Measurements from ENCODE around the gene WT1.

The WT1 gene

GRCh38 chr11:32438346-32438865 lies 3.1 kb upstream of the WT1 start:
- DNase-seq (ENCODE audit: low spot score), result no peak

GRCh38 chr11:32437495-32438345 lies 2.4 kb upstream of the WT1 start:
- peak; percentile 63 for DNase-seq (ENCODE audit: low spot score)

- DNase-seq (ENCODE audit: low spot score), result peak; percentile 50
These were observed 1.6 kb upstream of the WT1 start for GRCh38 chr11:32436751-32437494.

DNA sequence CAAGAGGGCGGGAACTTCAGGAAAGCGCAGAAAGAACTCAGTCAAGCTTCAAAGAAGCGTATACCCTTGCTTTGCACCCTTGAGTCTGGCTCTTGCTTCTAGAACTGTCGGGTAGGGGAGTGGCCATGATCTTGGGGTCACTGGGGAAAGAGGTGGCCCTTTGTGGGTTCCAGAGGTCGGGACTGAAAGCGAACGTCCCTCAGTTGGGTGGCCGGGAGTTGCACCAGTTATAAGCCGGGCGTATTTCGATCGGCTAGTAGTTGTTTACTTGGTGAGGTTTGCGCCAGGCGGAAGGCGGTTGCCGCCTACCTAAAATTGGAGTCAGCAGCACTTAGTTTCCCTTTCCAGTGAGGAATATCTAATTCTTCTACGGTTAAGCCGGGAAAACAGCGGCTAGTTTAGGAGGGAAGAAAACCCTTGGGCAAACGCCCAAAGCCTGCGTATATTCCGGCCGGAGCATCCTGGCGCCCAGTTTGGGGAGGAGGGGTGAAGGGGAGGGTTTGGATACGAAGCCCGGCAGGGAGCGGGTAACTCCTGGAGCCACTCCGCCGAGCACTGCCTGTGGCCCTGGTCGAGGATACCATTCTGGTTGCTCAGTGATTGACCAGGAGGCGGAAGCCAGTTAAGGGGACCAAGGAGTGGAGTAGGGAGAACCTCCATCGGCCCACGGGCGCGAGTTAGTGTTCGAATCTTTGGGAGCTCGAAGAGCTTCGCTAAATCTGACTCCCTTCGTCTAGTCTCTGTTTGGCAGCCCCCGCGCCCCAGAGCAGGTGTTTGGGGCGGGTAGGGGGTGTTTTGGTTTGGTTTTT lies 807 bp upstream of the WT1 start:
- DNase-seq (ENCODE audit: low spot score), result peak; percentile 60

GRCh38 chr11:32435152-32435480 lies 223 bp downstream of the WT1 start:
- peak; percentile 57 for DNase-seq (ENCODE audit: low spot score)

DNA sequence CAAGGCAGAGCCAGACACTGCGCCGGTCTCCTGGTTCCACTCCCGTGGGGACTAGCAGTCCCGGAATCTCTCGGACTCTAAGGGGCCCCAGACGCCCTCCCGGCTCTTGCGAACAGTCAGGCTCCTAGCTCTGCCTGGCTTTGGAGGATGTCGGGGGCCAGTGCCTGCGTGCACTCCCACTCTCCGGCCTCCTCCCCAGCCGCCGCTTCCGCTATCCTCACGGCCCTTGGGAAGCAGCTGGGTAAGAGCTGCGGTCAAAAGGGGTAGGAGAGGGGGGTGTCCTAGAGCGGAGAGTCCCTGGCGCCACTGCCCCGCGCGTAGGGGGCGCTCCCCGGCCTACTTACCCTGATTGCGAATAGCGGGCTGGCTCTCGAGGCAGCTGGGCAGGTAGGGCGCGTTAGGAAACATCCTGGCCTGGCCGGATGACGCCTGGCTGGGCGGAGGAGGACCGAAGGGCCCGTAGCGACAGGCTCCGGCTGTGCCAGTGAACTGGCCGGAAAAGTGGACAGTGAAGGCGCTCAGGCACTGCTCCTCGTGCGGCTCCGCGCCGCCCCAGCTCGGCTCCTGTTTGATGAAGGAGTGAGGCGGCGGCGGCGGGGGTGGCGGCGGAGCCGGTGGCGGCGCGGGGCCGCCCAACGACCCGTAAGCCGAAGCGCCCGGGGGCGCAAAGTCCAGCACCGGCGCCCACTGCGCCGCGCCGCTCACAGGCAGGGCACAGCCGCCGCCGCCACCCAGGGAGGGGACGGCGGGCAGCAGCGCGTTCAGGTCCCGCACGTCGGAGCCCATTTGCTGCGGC lies 785 bp downstream of the WT1 start:
- peak; percentile 63 for DNase-seq (ENCODE audit: low spot score)

DNA sequence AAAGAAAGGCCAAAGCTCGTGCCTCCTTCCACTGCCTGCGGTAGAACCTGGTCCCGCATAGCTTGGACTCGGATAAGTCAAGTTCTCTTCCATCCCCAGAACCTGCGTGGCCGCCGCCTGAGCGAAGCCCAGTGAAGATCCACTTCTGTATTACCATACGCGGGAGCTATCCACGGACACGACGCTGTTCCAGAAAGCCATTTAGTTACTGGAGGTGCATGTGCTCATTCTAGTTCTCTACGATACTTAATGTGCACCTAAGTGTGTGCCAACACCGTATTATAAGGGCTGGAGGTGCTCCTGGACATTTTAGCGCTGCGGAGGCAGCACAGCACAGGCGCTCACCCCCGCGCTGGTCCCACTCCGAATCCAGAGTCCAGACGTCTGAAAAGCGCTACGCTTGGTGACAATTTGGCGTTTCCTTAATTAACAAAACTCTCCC lies 1.4 kb downstream of the WT1 start:
- DNase-seq (ENCODE audit: low spot score), result no peak

- no peak for DNase-seq (ENCODE audit: low spot score)
These were observed 2.0 kb downstream of the WT1 start for GRCh38 chr11:32433101-32433913.

GRCh38 chr11:32432565-32432964 lies 2.8 kb downstream of the WT1 start:
- DNase-seq (ENCODE audit: low spot score), result no peak

DNA sequence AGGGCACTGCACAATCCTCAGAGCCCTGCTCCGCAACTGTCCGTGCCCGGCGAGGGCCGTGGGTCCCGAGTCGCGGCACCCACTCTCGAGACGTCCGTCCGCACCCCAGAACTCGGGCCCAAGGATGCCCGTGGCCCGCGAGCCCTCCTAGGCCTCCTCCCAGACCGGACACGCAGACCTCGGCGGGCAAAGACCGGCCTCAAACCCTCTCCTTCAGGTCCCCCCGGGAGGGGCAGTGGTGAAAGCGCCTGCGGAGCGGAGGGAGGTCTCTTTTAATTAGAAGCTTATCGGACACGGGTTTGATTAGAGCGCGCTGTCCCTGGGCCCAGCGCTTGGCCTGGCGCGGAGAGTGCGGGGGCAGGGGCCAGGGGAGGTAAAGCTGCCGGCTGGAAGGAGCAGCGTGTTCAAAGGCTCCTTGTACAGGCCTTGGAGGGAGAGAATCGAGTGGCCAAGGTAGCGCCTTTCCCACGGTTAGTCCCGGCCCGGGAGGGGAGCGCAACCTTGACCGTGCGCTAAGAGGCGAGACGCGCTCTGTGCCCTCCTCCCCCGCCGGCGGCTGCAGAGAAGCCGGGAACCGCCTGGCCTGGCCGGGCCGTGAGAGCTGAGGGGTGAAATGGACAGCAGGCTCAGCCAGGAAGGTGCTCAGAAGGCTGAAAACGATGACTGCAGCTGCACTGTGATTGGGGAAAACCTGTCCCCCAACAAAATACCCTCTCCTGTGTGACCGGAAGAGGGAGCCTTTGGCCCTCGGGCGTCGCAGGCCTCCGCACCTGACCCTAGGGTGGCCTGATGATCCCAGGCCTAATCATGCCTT lies 4.6 kb downstream of the WT1 start:
- peak; percentile 64 for DNase-seq (ENCODE audit: low spot score)

DNA sequence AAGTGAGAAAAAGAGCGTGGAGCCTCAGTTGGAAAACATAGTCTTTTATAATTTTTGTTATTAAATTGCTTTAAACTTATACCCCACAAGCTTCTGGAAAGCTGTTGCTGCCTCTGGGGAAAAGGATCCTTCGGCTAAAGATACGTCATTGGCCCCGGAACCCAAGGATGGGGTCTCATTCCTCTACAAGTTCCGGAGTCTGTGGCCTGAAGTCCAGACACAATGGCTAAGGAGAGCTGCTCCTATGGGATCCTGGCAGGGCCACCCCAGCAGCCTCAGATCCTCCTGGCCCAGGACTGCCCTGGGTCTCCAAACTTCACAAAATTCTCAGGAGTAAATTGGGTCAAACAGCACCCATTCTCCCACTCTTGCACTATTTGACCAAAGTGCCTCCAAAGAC lies 5.9 kb downstream of the WT1 start:
- DNase-seq (ENCODE audit: low spot score), result no peak

GRCh38 chr11:32428665-32429303 lies 6.6 kb downstream of the WT1 start:
- no peak for DNase-seq (ENCODE audit: low spot score)

GRCh38 chr11:32427935-32428664 lies 7.2 kb downstream of the WT1 start:
- peak; percentile 67 for DNase-seq (ENCODE audit: low spot score)

- DNase-seq (ENCODE audit: low spot score), result no peak
These were observed 7.8 kb downstream of the WT1 start for GRCh38 chr11:32427616-32427934.

GRCh38 chr11:32426819-32427615 lies 8.3 kb downstream of the WT1 start:
- DNase-seq (ENCODE audit: low spot score), result peak; percentile 67

GRCh38 chr11:32426192-32426591 lies 9.1 kb downstream of the WT1 start:
- DNase-seq (ENCODE audit: low spot score), result no peak

GRCh38 chr11:32425761-32426160 lies 9.6 kb downstream of the WT1 start:
- DNase-seq (ENCODE audit: low spot score), result no peak

DNA sequence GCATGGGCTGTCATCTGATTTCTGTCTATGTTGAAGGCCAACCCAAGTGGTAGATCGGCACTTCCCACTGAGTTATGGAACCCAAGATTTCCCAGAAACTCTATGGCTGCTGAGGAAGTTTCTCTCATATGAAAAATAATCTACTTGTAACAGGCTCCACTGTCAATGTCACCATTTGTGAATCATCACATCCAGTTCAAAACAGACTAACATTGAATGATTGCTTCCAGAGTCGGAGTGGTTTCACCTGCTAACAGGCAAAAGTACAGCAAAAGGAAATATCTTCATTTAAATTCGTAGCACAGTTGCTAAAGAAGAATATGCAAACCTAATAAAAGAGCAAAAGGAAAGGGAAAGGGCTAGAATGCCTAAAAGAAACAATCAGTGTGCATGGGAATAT lies 12.8 kb downstream of the WT1 start:
- DNase-seq (ENCODE audit: low spot score), result no peak
